ENCODE data around the gene HFE. TPM values are rescaled to one million over a fixed set of nuclear protein-coding genes. Genes with fewer than 3 reads are reported as not detected.

The HFE gene
- total and polyA plus RNA-seq, 8 donors, result 3.1 to 10.2 (median 3.6) TPM

DNA sequence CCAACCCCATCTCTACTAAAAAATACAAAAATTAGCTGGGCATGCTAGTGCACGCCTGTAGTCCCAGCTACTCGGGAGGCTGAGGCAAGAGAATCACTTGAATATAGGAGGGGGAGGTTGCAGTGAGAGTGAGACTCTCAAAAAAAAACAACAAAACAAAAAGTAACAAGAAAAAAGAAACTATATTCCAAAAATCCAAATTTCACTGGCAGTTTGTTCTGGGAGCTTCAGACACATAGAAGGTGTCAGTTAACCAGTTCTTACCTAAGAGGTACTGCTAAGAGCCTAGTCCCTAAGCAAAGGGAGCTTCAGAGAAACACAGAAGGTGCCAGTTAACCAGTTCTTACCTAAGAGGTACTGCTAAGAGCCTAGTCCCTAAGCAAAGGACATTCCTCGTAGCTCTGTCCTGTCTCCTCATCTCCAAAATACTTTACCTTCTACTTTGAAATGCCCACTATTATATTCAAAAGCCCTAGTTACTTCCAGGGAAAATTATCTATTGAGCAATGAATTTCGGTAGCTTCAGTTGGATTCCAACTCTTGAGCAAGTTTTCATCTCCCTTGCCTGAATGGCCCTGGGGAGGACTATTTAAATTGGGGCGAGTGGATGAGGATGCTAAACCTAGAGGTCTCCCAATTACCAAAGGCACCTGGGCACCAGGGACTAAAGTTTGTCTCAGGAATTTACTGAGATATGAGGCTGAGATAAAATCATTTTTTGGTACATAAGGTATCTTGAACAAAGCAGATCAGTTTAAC lies 41.0 kb downstream of the HFE start:
- H3K27me3 ChIP-seq, result no peaks in the 10 kb centered on the region
- no peaks in the 10 kb centered on the region for H3K36me3 ChIP-seq
- H3K9me3 ChIP-seq, result no peaks in the 10 kb centered on the region
- H3K4me3 ChIP-seq, result peak overlapping the region in 2 of 4 donors; percentile 61 to 75
- WGBS, 2 donors, result 84 to 86% methylated on average over 5 of the region's 5 CpGs
- TF ChIP-seq, protein P1, sequence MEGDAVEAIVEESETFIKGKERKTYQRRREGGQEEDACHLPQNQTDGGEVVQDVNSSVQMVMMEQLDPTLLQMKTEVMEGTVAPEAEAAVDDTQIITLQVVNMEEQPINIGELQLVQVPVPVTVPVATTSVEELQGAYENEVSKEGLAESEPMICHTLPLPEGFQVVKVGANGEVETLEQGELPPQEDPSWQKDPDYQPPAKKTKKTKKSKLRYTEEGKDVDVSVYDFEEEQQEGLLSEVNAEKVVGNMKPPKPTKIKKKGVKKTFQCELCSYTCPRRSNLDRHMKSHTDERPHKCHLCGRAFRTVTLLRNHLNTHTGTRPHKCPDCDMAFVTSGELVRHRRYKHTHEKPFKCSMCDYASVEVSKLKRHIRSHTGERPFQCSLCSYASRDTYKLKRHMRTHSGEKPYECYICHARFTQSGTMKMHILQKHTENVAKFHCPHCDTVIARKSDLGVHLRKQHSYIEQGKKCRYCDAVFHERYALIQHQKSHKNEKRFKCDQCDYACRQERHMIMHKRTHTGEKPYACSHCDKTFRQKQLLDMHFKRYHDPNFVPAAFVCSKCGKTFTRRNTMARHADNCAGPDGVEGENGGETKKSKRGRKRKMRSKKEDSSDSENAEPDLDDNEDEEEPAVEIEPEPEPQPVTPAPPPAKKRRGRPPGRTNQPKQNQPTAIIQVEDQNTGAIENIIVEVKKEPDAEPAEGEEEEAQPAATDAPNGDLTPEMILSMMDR (IDR thresholded peaks at IDR 0.05), result no peak
- H3K27ac ChIP-seq, result no peak overlapping the region
- no peak for FAIRE-seq
- ATAC-seq, result no peak
- intact Hi-C loops (cut with DNase I), result no loop called here
- no peak for DNase-seq
- H3K4me1 ChIP-seq, result peaks cover 4 to 22% (median 14%) of the 10 kb centered on the region in 3 donors

DNA sequence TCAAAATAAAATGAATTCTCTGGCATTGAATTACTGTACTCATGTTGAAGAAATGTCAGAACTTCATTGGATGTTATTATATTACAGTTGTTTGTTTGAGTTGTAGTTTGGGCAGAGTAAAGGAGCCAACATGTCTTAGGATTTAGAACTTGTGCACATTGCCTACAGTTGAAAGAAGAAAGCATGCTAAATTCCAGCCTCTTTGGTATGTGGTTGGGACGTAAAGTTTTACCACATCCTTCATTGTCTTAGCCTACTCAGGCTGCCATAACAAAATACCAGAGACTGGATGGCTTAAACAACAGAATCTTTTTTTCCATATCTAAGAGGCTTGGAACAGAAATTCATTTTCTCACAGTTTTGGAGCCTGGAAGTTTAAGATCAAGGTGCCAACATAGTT lies 42.4 kb downstream of the HFE start:
- no peak for ATAC-seq
- TF ChIP-seq, protein P1 (IDR thresholded peaks at IDR 0.05), result no peak
- H3K27me3 ChIP-seq, result no peaks in the 10 kb centered on the region
- intact Hi-C loops (cut with DNase I), result no loop called here
- no peak overlapping the region for H3K4me3 ChIP-seq
- no peaks in the 10 kb centered on the region for H3K9me3 ChIP-seq
- H3K4me1 ChIP-seq, result peaks cover 4 to 22% (median 14%) of the 10 kb centered on the region in 3 donors
- no peak for FAIRE-seq
- 92 to 94% methylated on average over 1 of the region's 1 CpG for WGBS, 2 donors
- no peak for DNase-seq
- H3K36me3 ChIP-seq, result no peaks in the 10 kb centered on the region
- H3K27ac ChIP-seq, result no peak overlapping the region

DNA sequence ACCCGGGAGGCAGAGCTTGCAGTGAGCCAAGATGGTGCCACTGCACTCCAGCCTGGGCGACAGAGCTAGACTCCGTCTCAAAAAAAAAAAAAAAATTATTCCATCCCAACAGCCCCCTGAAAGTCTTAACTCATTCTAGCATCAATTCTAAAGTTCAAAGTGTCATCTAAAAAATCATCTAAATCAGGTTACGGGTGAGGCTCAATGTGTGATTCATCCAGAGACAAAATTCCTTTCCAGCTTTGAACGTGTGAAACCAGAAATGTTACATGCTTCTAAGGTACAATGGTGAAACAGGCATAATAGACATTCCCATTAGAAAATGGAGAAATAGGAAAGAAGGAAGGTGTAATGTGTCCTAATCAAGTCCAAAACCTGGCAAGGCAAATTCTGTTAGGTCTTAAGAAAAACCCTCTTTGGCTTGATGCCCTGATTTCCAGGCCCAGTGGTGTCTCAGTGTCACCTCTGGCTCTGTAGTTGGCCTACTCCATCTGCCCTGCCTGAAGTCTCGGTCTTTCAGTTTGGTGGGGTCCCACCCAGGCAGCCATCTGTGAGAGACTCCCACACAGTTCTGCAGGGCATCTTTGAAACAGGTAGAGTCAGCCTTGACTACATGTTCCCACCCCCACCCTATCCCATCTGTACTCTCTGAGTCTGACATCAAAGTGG lies 43.5 kb downstream of the HFE start:
- Histone ChIP-seq H3K27me3 (no peaks in the 10 kb centered on the region), H3K27ac (no peak overlapping the region), H3K36me3 (no peaks in the 10 kb centered on the region), H3K4me1 (peaks cover 4 to 22% (median 14%) of the 10 kb centered on the region in 3 donors), H3K4me3 (no peak overlapping the region), H3K9me3 (no peaks in the 10 kb centered on the region)
- 95 to 98% methylated on average over 6 of the region's 6 CpGs for WGBS, 2 donors
- intact Hi-C loops (cut with DNase I), result no loop called here
- ATAC-seq, result peak in 1 of 4 donors; percentile 1
- no peak for FAIRE-seq
- TF ChIP-seq, protein P1 (IDR thresholded peaks at IDR 0.05), result no peak
- DNase-seq, result no peak

DNA sequence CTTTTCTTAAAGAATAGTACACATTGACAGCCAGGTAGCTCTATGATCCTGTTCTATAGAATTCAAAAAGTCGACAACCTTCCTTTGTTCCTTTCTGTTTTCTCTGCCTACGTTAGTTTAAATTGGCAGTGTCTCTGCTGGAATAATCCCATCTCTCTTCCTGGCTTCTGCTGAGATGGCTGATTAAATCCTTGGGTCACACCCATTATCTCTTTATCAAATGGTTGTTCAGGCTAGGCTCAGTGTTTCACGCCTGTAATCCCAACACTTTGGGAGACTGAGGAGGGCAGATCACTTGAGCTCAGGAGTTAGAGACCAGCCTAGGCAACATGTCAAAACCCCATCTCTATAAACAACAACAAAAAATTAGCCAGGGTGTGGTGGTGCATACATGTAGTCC lies 44.4 kb downstream of the HFE start:
- no peak for ATAC-seq
- 86 to 87% methylated on average over 3 of the region's 3 CpGs for WGBS, 2 donors
- Histone ChIP-seq H3K9me3 (no peaks in the 10 kb centered on the region), H3K4me3 (no peak overlapping the region), H3K27ac (no peak overlapping the region), H3K4me1 (peaks cover 4 to 22% (median 14%) of the 10 kb centered on the region in 3 donors), H3K27me3 (no peaks in the 10 kb centered on the region), H3K36me3 (no peaks in the 10 kb centered on the region)
- intact Hi-C loops (cut with DNase I), result no loop called here
- TF ChIP-seq, protein P1 (IDR thresholded peaks at IDR 0.05), result no peak
- FAIRE-seq, result no peak
- DNase-seq, result no peak

DNA sequence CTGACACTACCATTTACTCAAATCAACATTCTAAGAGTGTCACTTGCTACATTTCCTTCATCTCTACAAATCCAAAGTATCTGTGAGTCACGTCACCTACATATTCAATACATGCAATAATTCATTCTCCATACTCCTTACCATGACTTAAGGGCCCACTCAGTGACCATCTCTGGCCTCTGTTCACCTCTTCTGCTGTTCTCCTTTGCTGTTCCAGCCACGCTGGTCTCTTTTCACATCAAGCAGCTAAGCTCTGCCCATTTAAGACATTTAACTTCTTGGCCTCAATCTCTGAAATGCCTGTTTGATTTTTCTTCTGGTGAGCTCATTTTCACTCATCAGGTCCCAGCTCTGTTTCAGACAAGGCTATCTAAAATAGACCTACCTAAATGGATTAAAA lies 46.5 kb downstream of the HFE start:
- 82 to 91% methylated on average over 2 of the region's 2 CpGs for WGBS, 2 donors
- no peak for FAIRE-seq
- Histone ChIP-seq H3K9me3 (no peaks in the 10 kb centered on the region), H3K36me3 (peaks cover 0 to 3% (median 0%) of the 10 kb centered on the region in 3 donors), H3K4me3 (no peak overlapping the region), H3K27ac (no peak overlapping the region), H3K27me3 (no peaks in the 10 kb centered on the region), H3K4me1 (peaks cover 4 to 7% (median 4%) of the 10 kb centered on the region in 3 donors)
- DNase-seq, result no peak
- no peak for ATAC-seq
- TF ChIP-seq, protein P1 (IDR thresholded peaks at IDR 0.05), result no peak
- intact Hi-C loops (cut with DNase I), result no loop called here

Data from pancreas (tissue), 10 donors.